ENCODE results near the gene FGFBP2. TPM values are rescaled to one million over a fixed set of nuclear protein-coding genes. Genes with fewer than 3 reads are reported as not detected.
A peak's percentile ranks its signal among the peaks of the same experiment; 100 is the strongest.

FGFBP2 gene
- total RNA-seq, 1 donor from 2014 or later = not detected

GRCh38 chr4:16001484-16001858 is 38.5 kb upstream of the FGFBP2 start:
- peak; percentile 87 for FAIRE-seq
- peak; percentile 47 for DNase-seq (ENCODE audit: low read depth)
- TF ChIP-seq CTCF (IDR thresholded peaks at IDR 0.05; ENCODE audit: insufficient read depth, low read depth, low read length) (peak; percentile 86), EZH2 (IDR thresholded peaks at IDR 0.05; ENCODE audit: insufficient read depth, low read length) (no peak)

GRCh38 chr4:16000708-16001483 is 37.9 kb upstream of the FGFBP2 start:
- Histone ChIP-seq H2AFZ (ENCODE audit: low read depth, low read length) (peak overlapping the region; percentile 48), H3K4me3 (ENCODE audit: insufficient read depth, low read depth, low read length) (no peak overlapping the region), H3K4me1 (ENCODE audit: insufficient read depth, low read length) (peaks cover 2% of the 10 kb centered on the region), H3K27ac (ENCODE audit: low read depth, low read length) (no peak overlapping the region), H3K4me2 (ENCODE audit: low read length) (no peak overlapping the region), H3K9me3 (ENCODE audit: insufficient read depth, low read depth, low read length) (no peaks in the 10 kb centered on the region), H4K20me1 (ENCODE audit: insufficient read depth, low read length) (no peaks in the 10 kb centered on the region), H3K79me2 (ENCODE audit: insufficient read depth, low read length) (no peaks in the 10 kb centered on the region), H3K27me3 (ENCODE audit: insufficient read depth, low read length) (peaks cover 6% of the 10 kb centered on the region), H3K36me3 (ENCODE audit: insufficient read depth, low read length) (no peaks in the 10 kb centered on the region), H3K9ac (ENCODE audit: low read length) (no peak overlapping the region)
- no peak for TF ChIP-seq EZH2 (IDR thresholded peaks at IDR 0.05; ENCODE audit: insufficient read depth, low read length)
- no peak for FAIRE-seq
- no peak for DNase-seq (ENCODE audit: low read depth)
- no peaks in the 10 kb centered on the region for H3K27me3 Mint-ChIP-seq (ENCODE audit: low read depth, unreplicated experiment)
- peaks cover 5% of the 10 kb centered on the region for H3K4me1 Mint-ChIP-seq (ENCODE audit: low read depth, unreplicated experiment)
- no peaks in the 10 kb centered on the region for H3K36me3 Mint-ChIP-seq (ENCODE audit: low read depth, unreplicated experiment)
- H3K4me3 Mint-ChIP-seq (ENCODE audit: unreplicated experiment) = no peak overlapping the region
- no peak overlapping the region for H3K27ac Mint-ChIP-seq (ENCODE audit: unreplicated experiment)
- no peaks in the 10 kb centered on the region for H3K9me3 Mint-ChIP-seq (ENCODE audit: unreplicated experiment)

More at GRCh38 chr4:16001484-16001858, 38.5 kb upstream of the FGFBP2 start:
- Mint-ChIP-seq H3K9me3 (ENCODE audit: unreplicated experiment) (no peaks in the 10 kb centered on the region), H3K4me3 (ENCODE audit: unreplicated experiment) (no peak overlapping the region), H3K27ac (ENCODE audit: unreplicated experiment) (no peak overlapping the region), H3K4me1 (ENCODE audit: low read depth, unreplicated experiment) (peaks cover 5% of the 10 kb centered on the region), H3K36me3 (ENCODE audit: low read depth, unreplicated experiment) (peaks cover 5% of the 10 kb centered on the region), H3K27me3 (ENCODE audit: low read depth, unreplicated experiment) (no peaks in the 10 kb centered on the region)
- Histone ChIP-seq H4K20me1 (ENCODE audit: insufficient read depth, low read length) (no peaks in the 10 kb centered on the region), H3K4me1 (ENCODE audit: insufficient read depth, low read length) (peaks cover 2% of the 10 kb centered on the region), H3K27ac (ENCODE audit: low read depth, low read length) (no peak overlapping the region), H3K9ac (ENCODE audit: low read length) (no peak overlapping the region), H3K27me3 (ENCODE audit: insufficient read depth, low read length) (peaks cover 6% of the 10 kb centered on the region), H3K4me2 (ENCODE audit: low read length) (peak overlapping the region; percentile 33), H3K4me3 (ENCODE audit: insufficient read depth, low read depth, low read length) (no peak overlapping the region), H3K79me2 (ENCODE audit: insufficient read depth, low read length) (no peaks in the 10 kb centered on the region), H3K9me3 (ENCODE audit: insufficient read depth, low read depth, low read length) (no peaks in the 10 kb centered on the region), H2AFZ (ENCODE audit: low read depth, low read length) (peak overlapping the region; percentile 48), H3K36me3 (ENCODE audit: insufficient read depth, low read length) (no peaks in the 10 kb centered on the region)

DNA sequence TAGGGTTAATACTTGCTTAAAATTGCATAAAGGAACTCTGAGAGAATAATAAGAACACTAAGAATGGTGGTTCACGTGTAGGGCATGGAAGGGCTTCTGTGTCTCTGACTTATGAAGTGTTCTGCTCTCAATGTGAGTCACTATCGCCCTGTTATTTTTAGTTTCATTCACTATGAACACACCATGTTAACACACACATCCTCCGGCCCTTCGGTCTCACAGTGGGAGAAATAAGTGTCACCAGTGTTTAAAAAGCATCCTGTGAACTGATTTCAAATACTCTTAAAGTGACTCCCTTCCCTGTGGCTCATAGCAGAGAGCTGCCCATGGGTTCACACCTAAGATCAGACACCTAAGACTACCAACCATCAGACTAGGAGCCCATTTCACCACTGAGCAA is 33.8 kb upstream of the FGFBP2 start:
- H3K36me3 ChIP-seq (ENCODE audit: insufficient read depth, low read length) = no peaks in the 10 kb centered on the region
- DNase-seq (ENCODE audit: low read depth) (no peak), FAIRE-seq (peak; percentile 5)
- no peak overlapping the region for H3K4me2 ChIP-seq (ENCODE audit: low read length)
- peaks cover 5% of the 10 kb centered on the region for H3K27me3 ChIP-seq (ENCODE audit: insufficient read depth, low read length)
- Mint-ChIP-seq H3K27me3 (ENCODE audit: low read depth, unreplicated experiment) (no peaks in the 10 kb centered on the region), H3K27ac (ENCODE audit: unreplicated experiment) (no peak overlapping the region), H3K4me3 (ENCODE audit: unreplicated experiment) (no peak overlapping the region), H3K36me3 (ENCODE audit: low read depth, unreplicated experiment) (peaks cover 5% of the 10 kb centered on the region), H3K4me1 (ENCODE audit: low read depth, unreplicated experiment) (peaks cover 5% of the 10 kb centered on the region), H3K9me3 (ENCODE audit: unreplicated experiment) (peaks cover 2% of the 10 kb centered on the region)
- no peak overlapping the region for H3K4me3 ChIP-seq (ENCODE audit: insufficient read depth, low read depth, low read length)
- no peak overlapping the region for H3K9ac ChIP-seq (ENCODE audit: low read length)
- TF ChIP-seq EZH2 (IDR thresholded peaks at IDR 0.05; ENCODE audit: insufficient read depth, low read length) = no peak
- TF ChIP-seq CTCF (IDR thresholded peaks at IDR 0.05; ENCODE audit: insufficient read depth, low read depth, low read length) = no peak
- peaks cover 2% of the 10 kb centered on the region for H3K4me1 ChIP-seq (ENCODE audit: insufficient read depth, low read length)
- no peaks in the 10 kb centered on the region for H3K79me2 ChIP-seq (ENCODE audit: insufficient read depth, low read length)
- no peak overlapping the region for H3K27ac ChIP-seq (ENCODE audit: low read depth, low read length)
- H3K9me3 ChIP-seq (ENCODE audit: insufficient read depth, low read depth, low read length) = no peaks in the 10 kb centered on the region
- H2AFZ ChIP-seq (ENCODE audit: low read depth, low read length) = no peak overlapping the region
- no peaks in the 10 kb centered on the region for H4K20me1 ChIP-seq (ENCODE audit: insufficient read depth, low read length)

Data from astrocyte (in vitro differentiated cells and primary cell).